ENCODE results near the gene TAF11L14. TPM values are rescaled to one million over a fixed set of nuclear protein-coding genes. Genes with fewer than 3 reads are reported as not detected.
"Not testable (repeated sequence)": the region's sequence is repeated elsewhere in the genome, so short reads cannot be mapped to it uniquely, and the experiment has no call there.

Gene TAF11L14
- polyA plus RNA-seq: not detected
- long read RNA-seq, donor 1: 0 reads
- long read RNA-seq, donor 2: 0 reads
- long read RNA-seq, donor 3: 0 reads
- long read RNA-seq, donor 4: 0 reads
- long read RNA-seq, donor 5: 0 reads
- long read RNA-seq, donor 6: 0 reads
- long read RNA-seq, donor 7: 0 reads
- long read RNA-seq, donor 8: 0 reads
- long read RNA-seq, donor 9: 0 reads
- long read RNA-seq, donor 10: 0 reads

DNA sequence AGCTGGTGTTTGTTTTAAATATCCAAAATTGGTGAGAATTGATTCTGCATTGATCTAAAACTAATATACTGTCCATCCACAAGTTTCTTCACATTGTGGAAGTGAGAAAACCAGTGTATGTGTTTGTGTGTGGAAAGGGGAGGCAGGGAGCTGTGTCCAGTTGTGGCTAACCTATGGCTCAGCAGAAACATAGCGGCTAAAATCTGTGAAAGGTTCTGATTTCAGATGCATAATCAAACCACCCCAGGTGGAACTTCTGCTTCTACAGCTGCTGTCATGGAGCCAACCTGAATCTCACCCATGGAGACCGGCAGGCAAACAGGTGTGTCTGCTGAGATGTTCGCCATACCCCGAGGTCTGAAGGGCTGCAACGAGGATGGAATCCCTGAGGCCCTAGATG is at the start of gene TAF11L14:
TSS of gene TAF11L14 (plus strand) at position 301 of the 400 bp plus-strand sequence.
- H3K4me3 ChIP-seq (ENCODE audit: low read depth in 1 of 3, low read length in 3 of 3): no peak within 1 kb of the TSS
- no peaks in the 10 kb centered on the region for H3K4me1 ChIP-seq (ENCODE audit: control insufficient read depth in 3 of 3, insufficient read depth in 2 of 3, low read depth in 1 of 3, low read length in 2 of 3)
- FAIRE-seq (no peak), DNase-seq (no peak)
- no peaks in the 10 kb centered on the region for H3K36me3 ChIP-seq (ENCODE audit: control insufficient read depth in 3 of 3, insufficient read depth in 2 of 3, low read depth in 1 of 3, low read length in 3 of 3)
- 77 to 86% (median 85%) methylated on average over 5 of the region's 5 CpGs for WGBS, 3 donors
- H3K27me3 ChIP-seq (ENCODE audit: control insufficient read depth in 3 of 3, insufficient read depth in 3 of 3, low read length in 3 of 3): no peaks in the 10 kb centered on the region
- H3K27ac ChIP-seq (ENCODE audit: low read depth in 1 of 3, low read length in 2 of 3): no peak within 1 kb of the TSS
- peaks cover 0 to 8% of the 10 kb centered on the region in 2 donors for H3K9me3 ChIP-seq (ENCODE audit: control insufficient read depth in 2 of 2, insufficient read depth in 1 of 2, low read depth in 1 of 2, low read length in 1 of 2)

DNA sequence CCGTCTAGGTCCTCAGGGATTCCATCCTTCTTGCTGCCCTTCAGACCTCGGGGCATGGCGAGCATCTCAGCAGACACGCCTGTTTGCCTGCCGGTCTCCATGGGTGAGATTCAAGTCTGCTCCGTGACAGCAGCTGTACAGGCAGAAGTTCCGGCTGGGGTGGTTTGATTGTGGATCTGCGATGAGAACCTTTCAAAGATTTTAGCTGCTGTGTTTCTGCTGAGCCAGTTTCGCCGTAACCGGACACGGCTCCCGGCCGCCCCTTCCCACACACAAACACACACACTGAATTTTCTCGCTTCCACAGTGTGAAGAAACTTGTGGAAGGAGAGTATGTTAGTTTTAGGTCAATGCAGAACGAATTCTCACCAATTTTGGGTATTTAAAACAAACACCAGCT is 48.6 kb upstream of the TAF11L14 start, which contains the start of gene TAF11L7:
TSS of gene TAF11L7 (minus strand) at position 101 of the 400 bp plus-strand sequence.
- not testable (repeated sequence) for H3K4me3 ChIP-seq (ENCODE audit: low read depth in 1 of 3, low read length in 3 of 3); H3K27ac ChIP-seq (ENCODE audit: low read depth in 1 of 3, low read length in 2 of 3); H3K9me3 ChIP-seq (ENCODE audit: control insufficient read depth in 2 of 2, insufficient read depth in 1 of 2, low read depth in 1 of 2, low read length in 1 of 2); FAIRE-seq; H3K4me1 ChIP-seq (ENCODE audit: control insufficient read depth in 3 of 3, insufficient read depth in 2 of 3, low read depth in 1 of 3, low read length in 2 of 3); H3K36me3 ChIP-seq (ENCODE audit: control insufficient read depth in 3 of 3, insufficient read depth in 2 of 3, low read depth in 1 of 3, low read length in 3 of 3); DNase-seq; H3K27me3 ChIP-seq (ENCODE audit: control insufficient read depth in 3 of 3, insufficient read depth in 3 of 3, low read length in 3 of 3)
- WGBS, 3 donors: no CpG with 5 or more reads among the region's 16 CpGs

DNA sequence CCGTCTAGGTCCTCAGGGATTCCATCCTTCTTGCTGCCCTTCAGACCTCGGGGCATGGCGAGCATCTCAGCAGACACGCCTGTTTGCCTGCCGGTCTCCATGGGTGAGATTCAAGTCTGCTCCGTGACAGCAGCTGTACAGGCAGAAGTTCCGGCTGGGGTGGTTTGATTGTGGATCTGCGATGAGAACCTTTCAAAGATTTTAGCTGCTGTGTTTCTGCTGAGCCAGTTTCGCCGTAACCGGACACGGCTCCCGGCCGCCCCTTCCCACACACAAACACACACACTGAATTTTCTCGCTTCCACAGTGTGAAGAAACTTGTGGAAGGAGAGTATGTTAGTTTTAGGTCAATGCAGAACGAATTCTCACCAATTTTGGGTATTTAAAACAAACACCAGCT is 43.4 kb upstream of the TAF11L14 start, which contains the start of gene TAF11L8:
TSS of gene TAF11L8 (minus strand) at position 101 of the 400 bp plus-strand sequence.
- no CpG with 5 or more reads among the region's 16 CpGs for WGBS, 3 donors
- H3K27ac ChIP-seq (ENCODE audit: low read depth in 1 of 3, low read length in 2 of 3); H3K9me3 ChIP-seq (ENCODE audit: control insufficient read depth in 2 of 2, insufficient read depth in 1 of 2, low read depth in 1 of 2, low read length in 1 of 2); H3K27me3 ChIP-seq (ENCODE audit: control insufficient read depth in 3 of 3, insufficient read depth in 3 of 3, low read length in 3 of 3); H3K4me3 ChIP-seq (ENCODE audit: low read depth in 1 of 3, low read length in 3 of 3); FAIRE-seq; H3K4me1 ChIP-seq (ENCODE audit: control insufficient read depth in 3 of 3, insufficient read depth in 2 of 3, low read depth in 1 of 3, low read length in 2 of 3); DNase-seq; H3K36me3 ChIP-seq (ENCODE audit: control insufficient read depth in 3 of 3, insufficient read depth in 2 of 3, low read depth in 1 of 3, low read length in 3 of 3): not testable (repeated sequence)

DNA sequence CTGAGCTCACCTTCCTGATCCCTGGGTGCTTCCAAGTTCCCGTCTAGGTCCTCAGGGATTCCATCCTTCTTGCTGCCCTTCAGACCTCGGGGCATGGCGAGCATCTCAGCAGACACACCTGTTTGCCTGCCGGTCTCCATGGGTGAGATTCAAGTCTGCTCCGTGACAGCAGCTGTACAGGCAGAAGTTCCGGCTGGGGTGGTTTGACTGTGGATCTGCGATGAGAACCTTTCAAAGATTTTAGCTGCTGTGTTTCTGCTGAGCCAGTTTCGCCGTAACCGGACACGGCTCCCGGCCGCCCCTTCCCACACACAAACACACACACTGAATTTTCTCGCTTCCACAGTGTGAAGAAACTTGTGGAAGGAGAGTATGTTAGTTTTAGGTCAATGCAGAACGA is 40.0 kb upstream of the TAF11L14 start, which contains the start of gene TAF11L9:
TSS of gene TAF11L9 (minus strand) at position 140 of the 400 bp plus-strand sequence.
- not testable (repeated sequence) for H3K9me3 ChIP-seq (ENCODE audit: control insufficient read depth in 2 of 2, insufficient read depth in 1 of 2, low read depth in 1 of 2, low read length in 1 of 2); H3K36me3 ChIP-seq (ENCODE audit: control insufficient read depth in 3 of 3, insufficient read depth in 2 of 3, low read depth in 1 of 3, low read length in 3 of 3); H3K4me3 ChIP-seq (ENCODE audit: low read depth in 1 of 3, low read length in 3 of 3); H3K4me1 ChIP-seq (ENCODE audit: control insufficient read depth in 3 of 3, insufficient read depth in 2 of 3, low read depth in 1 of 3, low read length in 2 of 3); H3K27ac ChIP-seq (ENCODE audit: low read depth in 1 of 3, low read length in 2 of 3); FAIRE-seq; H3K27me3 ChIP-seq (ENCODE audit: control insufficient read depth in 3 of 3, insufficient read depth in 3 of 3, low read length in 3 of 3); DNase-seq
- 94 to 97% (median 96%) methylated on average over 7 to 9 of the region's 15 CpGs for WGBS, 3 donors

DNA sequence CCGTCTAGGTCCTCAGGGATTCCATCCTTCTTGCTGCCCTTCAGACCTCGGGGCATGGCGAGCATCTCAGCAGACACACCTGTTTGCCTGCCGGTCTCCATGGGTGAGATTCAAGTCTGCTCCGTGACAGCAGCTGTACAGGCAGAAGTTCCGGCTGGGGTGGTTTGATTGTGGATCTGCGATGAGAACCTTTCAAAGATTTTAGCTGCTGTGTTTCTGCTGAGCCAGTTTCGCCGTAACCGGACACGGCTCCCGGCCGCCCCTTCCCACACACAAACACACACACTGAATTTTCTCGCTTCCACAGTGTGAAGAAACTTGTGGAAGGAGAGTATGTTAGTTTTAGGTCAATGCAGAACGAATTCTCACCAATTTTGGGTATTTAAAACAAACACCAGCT is 36.5 kb upstream of the TAF11L14 start, which contains the start of gene TAF11L10:
TSS of gene TAF11L10 (minus strand) at position 101 of the 400 bp plus-strand sequence.
- not testable (repeated sequence) for H3K4me3 ChIP-seq (ENCODE audit: low read depth in 1 of 3, low read length in 3 of 3); H3K27ac ChIP-seq (ENCODE audit: low read depth in 1 of 3, low read length in 2 of 3); H3K4me1 ChIP-seq (ENCODE audit: control insufficient read depth in 3 of 3, insufficient read depth in 2 of 3, low read depth in 1 of 3, low read length in 2 of 3); DNase-seq; H3K27me3 ChIP-seq (ENCODE audit: control insufficient read depth in 3 of 3, insufficient read depth in 3 of 3, low read length in 3 of 3); H3K36me3 ChIP-seq (ENCODE audit: control insufficient read depth in 3 of 3, insufficient read depth in 2 of 3, low read depth in 1 of 3, low read length in 3 of 3); FAIRE-seq
- H3K9me3 ChIP-seq (ENCODE audit: control insufficient read depth in 2 of 2, insufficient read depth in 1 of 2, low read depth in 1 of 2, low read length in 1 of 2): peaks cover 0 to 11% of the 10 kb centered on the region in 2 donors
- no CpG with 5 or more reads among the region's 15 CpGs for WGBS, 3 donors

DNA sequence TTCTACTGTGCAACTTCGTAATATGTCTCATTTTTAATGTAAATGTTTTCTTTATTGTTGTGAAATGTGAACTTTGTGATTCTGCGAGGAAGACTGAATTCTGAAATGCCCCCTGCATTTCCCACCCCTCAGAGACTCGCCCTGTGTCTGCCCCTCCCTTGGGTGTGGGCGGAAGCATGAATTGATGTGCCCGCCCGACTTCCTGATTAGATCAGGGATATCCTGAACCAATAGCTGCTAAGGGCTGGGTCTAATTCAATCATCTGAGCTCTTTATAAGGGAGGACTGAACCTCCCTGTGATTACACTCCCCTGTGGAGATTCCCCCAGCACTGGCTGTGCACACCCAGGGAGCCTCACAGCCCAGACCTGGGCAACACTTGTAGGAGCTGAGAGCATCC is 30.4 kb upstream of the TAF11L14 start, which contains the start of gene TAF11L11:
TSS of gene TAF11L11 (plus strand) at position 304 of the 400 bp plus-strand sequence.
- WGBS, 3 donors: 50 to 63% (median 55%) methylated on average over 6 of the region's 6 CpGs
- not testable (repeated sequence) for H3K27me3 ChIP-seq (ENCODE audit: control insufficient read depth in 3 of 3, insufficient read depth in 3 of 3, low read length in 3 of 3); H3K4me1 ChIP-seq (ENCODE audit: control insufficient read depth in 3 of 3, insufficient read depth in 2 of 3, low read depth in 1 of 3, low read length in 2 of 3); FAIRE-seq; H3K36me3 ChIP-seq (ENCODE audit: control insufficient read depth in 3 of 3, insufficient read depth in 2 of 3, low read depth in 1 of 3, low read length in 3 of 3); H3K4me3 ChIP-seq (ENCODE audit: low read depth in 1 of 3, low read length in 3 of 3); DNase-seq; H3K27ac ChIP-seq (ENCODE audit: low read depth in 1 of 3, low read length in 2 of 3)
- H3K9me3 ChIP-seq (ENCODE audit: control insufficient read depth in 2 of 2, insufficient read depth in 1 of 2, low read depth in 1 of 2, low read length in 1 of 2): peaks cover 0 to 14% of the 10 kb centered on the region in 2 donors

DNA sequence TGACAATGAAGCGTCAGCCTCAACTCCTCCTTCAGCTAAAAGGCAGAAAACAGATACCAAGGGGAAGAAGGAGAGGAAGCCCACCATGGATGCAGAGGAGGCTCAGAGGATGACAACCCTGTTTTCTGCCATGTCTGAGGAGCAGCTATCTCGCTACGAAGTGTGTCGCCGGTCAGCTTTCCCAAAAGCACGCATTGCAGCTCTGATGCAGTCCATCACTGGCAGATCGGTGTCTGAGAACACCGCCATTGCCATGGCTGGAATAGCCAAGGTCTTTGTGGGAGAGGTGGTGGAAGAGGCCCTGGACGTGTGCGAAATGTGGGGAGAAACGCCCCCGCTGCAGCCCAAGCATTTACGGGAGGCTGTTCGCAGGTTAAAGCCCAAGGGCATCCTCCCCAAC is 29.3 kb upstream of the TAF11L14 start:
- no peak overlapping the region for H3K4me3 ChIP-seq (ENCODE audit: low read depth in 1 of 3, low read length in 3 of 3)
- H3K36me3 ChIP-seq (ENCODE audit: control insufficient read depth in 3 of 3, insufficient read depth in 2 of 3, low read depth in 1 of 3, low read length in 3 of 3): no peaks in the 10 kb centered on the region
- FAIRE-seq (no peak), DNase-seq (no peak)
- WGBS, 3 donors: 91 to 93% (median 92%) methylated on average over 13 to 14 of the region's 14 CpGs
- no peaks in the 10 kb centered on the region for H3K27me3 ChIP-seq (ENCODE audit: control insufficient read depth in 3 of 3, insufficient read depth in 3 of 3, low read length in 3 of 3)
- peaks cover 0 to 14% of the 10 kb centered on the region in 2 donors for H3K9me3 ChIP-seq (ENCODE audit: control insufficient read depth in 2 of 2, insufficient read depth in 1 of 2, low read depth in 1 of 2, low read length in 1 of 2)
- no peak overlapping the region for H3K27ac ChIP-seq (ENCODE audit: low read depth in 1 of 3, low read length in 2 of 3)
- H3K4me1 ChIP-seq (ENCODE audit: control insufficient read depth in 3 of 3, insufficient read depth in 2 of 3, low read depth in 1 of 3, low read length in 2 of 3): no peaks in the 10 kb centered on the region

DNA sequence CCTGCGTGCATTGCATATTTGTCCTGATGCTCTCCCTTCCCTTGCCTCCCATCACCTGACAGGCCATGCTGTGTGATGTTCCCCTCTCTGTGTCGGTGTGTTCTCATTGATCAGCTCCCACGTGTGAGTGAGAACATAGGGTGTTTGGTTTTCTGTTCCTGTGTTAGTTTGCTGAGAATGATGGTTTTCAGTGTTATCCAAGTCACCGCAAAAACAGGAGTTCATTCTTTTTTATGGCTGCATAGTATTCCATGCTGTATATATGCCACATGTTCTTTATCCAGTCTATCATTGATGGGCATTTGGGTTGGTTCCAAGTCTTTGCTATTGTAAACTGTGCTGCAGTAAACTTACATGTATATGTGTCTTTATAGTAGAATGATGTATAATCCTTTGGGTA is 26.8 kb upstream of the TAF11L14 start:
- not testable (repeated sequence) for H3K27ac ChIP-seq (ENCODE audit: low read depth in 1 of 3, low read length in 2 of 3); DNase-seq; H3K27me3 ChIP-seq (ENCODE audit: control insufficient read depth in 3 of 3, insufficient read depth in 3 of 3, low read length in 3 of 3); H3K4me1 ChIP-seq (ENCODE audit: control insufficient read depth in 3 of 3, insufficient read depth in 2 of 3, low read depth in 1 of 3, low read length in 2 of 3); H3K4me3 ChIP-seq (ENCODE audit: low read depth in 1 of 3, low read length in 3 of 3); H3K9me3 ChIP-seq (ENCODE audit: control insufficient read depth in 2 of 2, insufficient read depth in 1 of 2, low read depth in 1 of 2, low read length in 1 of 2); H3K36me3 ChIP-seq (ENCODE audit: control insufficient read depth in 3 of 3, insufficient read depth in 2 of 3, low read depth in 1 of 3, low read length in 3 of 3); FAIRE-seq
- 85 to 90% (median 90%) methylated on average over 4 of the region's 4 CpGs for WGBS, 3 donors

DNA sequence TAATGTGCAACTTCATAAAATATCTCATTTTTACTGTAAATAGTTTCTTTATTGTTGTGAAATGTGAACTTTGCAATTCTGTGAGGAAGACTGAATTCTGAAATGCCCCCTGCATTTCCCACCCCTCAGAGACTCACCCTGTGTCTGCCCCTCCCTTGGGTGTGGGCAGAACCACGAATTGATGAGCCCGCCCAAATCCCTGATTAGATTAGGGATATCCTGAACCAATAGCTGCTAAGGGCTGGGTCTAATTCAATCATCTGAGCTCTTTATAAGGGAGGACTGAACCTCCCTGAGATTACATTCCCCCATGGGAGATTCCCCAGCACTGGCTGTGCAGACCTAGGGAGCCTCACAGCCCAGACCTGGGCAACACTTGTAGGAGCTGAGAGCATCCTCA is 24.2 kb upstream of the TAF11L14 start, which contains the start of gene TAF11L12:
TSS of gene TAF11L12 (plus strand) at position 301 of the 400 bp plus-strand sequence.
- not testable (repeated sequence) for H3K4me1 ChIP-seq (ENCODE audit: control insufficient read depth in 3 of 3, insufficient read depth in 2 of 3, low read depth in 1 of 3, low read length in 2 of 3); H3K27ac ChIP-seq (ENCODE audit: low read depth in 1 of 3, low read length in 2 of 3); H3K9me3 ChIP-seq (ENCODE audit: control insufficient read depth in 2 of 2, insufficient read depth in 1 of 2, low read depth in 1 of 2, low read length in 1 of 2); H3K4me3 ChIP-seq (ENCODE audit: low read depth in 1 of 3, low read length in 3 of 3); H3K27me3 ChIP-seq (ENCODE audit: control insufficient read depth in 3 of 3, insufficient read depth in 3 of 3, low read length in 3 of 3); H3K36me3 ChIP-seq (ENCODE audit: control insufficient read depth in 3 of 3, insufficient read depth in 2 of 3, low read depth in 1 of 3, low read length in 3 of 3); FAIRE-seq; DNase-seq
- 46 to 68% (median 63%) methylated on average over 2 of the region's 2 CpGs for WGBS, 3 donors
